ENCODE results near the gene LPAR5.

GRCh38 chr12:6582196-6582595 lies 53.6 kb downstream of the LPAR5 start:
- TF ChIP-seq CTCF (IDR thresholded peaks at IDR 0.05): no peak
- TF ChIP-seq EP300 (IDR thresholded peaks at IDR 0.05): no peak
- TF ChIP-seq POLR2A (IDR thresholded peaks at IDR 0.05): no peak
